ENCODE results near the gene VAMP2. TPM values are rescaled to one million over a fixed set of nuclear protein-coding genes. Genes with fewer than 3 reads are reported as not detected.
A peak's percentile ranks its signal among the peaks of the same experiment; 100 is the strongest.

Gene VAMP2
- total and polyA plus RNA-seq, 9 of the 15 experiments (the other 6 are each of a cell fraction or from before 2014, with no cell fraction given): 2.3 to 31.8 (median 6.0) TPM

GRCh38 chr17:8163978-8164814 is 1.4 kb upstream of the VAMP2 start (continued):
- TF ChIP-seq HBP1 (CRISPR knock-in tag; IDR thresholded peaks at IDR 0.05): no peak
- no peak for TF ChIP-seq RFX1 (IDR thresholded peaks at IDR 0.05)
- no peak for TF ChIP-seq ZKSCAN3 (CRISPR knock-in tag; IDR thresholded peaks at IDR 0.05)
- TF ChIP-seq MIER1 (IDR thresholded peaks at IDR 0.05; ENCODE audit: low read depth): no peak
- no peak for TF ChIP-seq CUX1 (CRISPR knock-in tag; IDR thresholded peaks at IDR 0.05)
- no peak for TF ChIP-seq BRCA1 (IDR thresholded peaks at IDR 0.05)
- TF ChIP-seq BRCA1 (CRISPR knock-in tag; IDR thresholded peaks at IDR 0.05): no peak
- no peak for TF ChIP-seq CEBPB (tag; IDR thresholded peaks at IDR 0.05)
- TF ChIP-seq NBN (IDR thresholded peaks at IDR 0.05; ENCODE audit: low read depth): peak; percentile 52; the same call in 1 of the 2 replicates
- TF ChIP-seq POLR2AphosphoS5 (IDR thresholded peaks at IDR 0.05; ENCODE audit: control insufficient read depth, insufficient read depth, low read depth, low read length): no peak; the same call in 1 of the 2 replicates
- TF ChIP-seq MCM5 (IDR thresholded peaks at IDR 0.05; ENCODE audit: low read depth): no peak
- TF ChIP-seq CREB5 (CRISPR knock-in tag; IDR thresholded peaks at IDR 0.05): no peak
- TF ChIP-seq XRCC4 (IDR thresholded peaks at IDR 0.05; ENCODE audit: extremely low read depth, insufficient read depth, insufficient read length): no peak
- no peak for TF ChIP-seq ILK (tag; IDR thresholded peaks at IDR 0.05; ENCODE audit: borderline replicate concordance, low read depth)
- no peak for TF ChIP-seq RBM15 (IDR thresholded peaks at IDR 0.05; ENCODE audit: insufficient read depth, low read length)
- TF ChIP-seq ZNF586 (CRISPR knock-in tag; conservative IDR thresholded peaks at IDR 0.05): no peak
- no peak for TF ChIP-seq PHF21A (IDR thresholded peaks at IDR 0.05; ENCODE audit: borderline replicate concordance, low read depth)
- no peak for TF ChIP-seq DDX20 (tag; IDR thresholded peaks at IDR 0.05; ENCODE audit: low read depth)
- TF ChIP-seq PHB2 (IDR thresholded peaks at IDR 0.05; ENCODE audit: low read depth): no peak
- peak; percentile 48; the same call in 1 of the 2 replicates for TF ChIP-seq MYC (IDR thresholded peaks at IDR 0.05; ENCODE audit: low read depth, low read length)
- TF ChIP-seq MYC (CRISPR knock-in tag; IDR thresholded peaks at IDR 0.05; ENCODE audit: borderline replicate concordance, low read depth): no peak
